HL-60/S4 treated with phorbol 12-myristate 13-acetate at 8.2 ng/mL for 4 days and 3 days (cell line): ENCODE results near the gene SMIM23.

Experiments used
- in situ Hi-C: fragments of 300-500 bp; cut with MboI; formaldehyde crosslinking; loops from 2 replicates; pipeline ENCODE4 v1.15.0; 2022; ENCODE audit warnings: low sequenced_read_pairs

SMIM23 gene

DNA sequence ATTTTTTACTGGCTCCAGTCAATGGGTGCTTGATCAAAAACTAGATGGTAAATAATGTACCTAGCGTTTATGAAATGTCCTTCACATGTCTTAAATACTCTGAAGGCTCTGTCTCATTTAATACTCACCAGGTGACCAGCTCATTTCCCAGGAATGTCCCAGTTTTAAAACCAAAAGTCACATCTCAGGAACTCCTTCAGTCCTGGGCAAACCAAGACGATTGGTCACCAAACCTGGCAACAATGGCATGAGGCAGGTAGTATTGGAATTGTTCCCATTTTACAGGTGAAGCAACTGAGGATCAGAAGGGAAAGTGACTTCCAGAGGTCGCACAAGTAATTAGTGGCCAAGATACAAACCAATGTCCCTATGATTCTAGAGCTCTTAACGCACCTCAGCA, 27.7 kb downstream of the SMIM23 start:
- in situ Hi-C loops: no loop called here

DNA sequence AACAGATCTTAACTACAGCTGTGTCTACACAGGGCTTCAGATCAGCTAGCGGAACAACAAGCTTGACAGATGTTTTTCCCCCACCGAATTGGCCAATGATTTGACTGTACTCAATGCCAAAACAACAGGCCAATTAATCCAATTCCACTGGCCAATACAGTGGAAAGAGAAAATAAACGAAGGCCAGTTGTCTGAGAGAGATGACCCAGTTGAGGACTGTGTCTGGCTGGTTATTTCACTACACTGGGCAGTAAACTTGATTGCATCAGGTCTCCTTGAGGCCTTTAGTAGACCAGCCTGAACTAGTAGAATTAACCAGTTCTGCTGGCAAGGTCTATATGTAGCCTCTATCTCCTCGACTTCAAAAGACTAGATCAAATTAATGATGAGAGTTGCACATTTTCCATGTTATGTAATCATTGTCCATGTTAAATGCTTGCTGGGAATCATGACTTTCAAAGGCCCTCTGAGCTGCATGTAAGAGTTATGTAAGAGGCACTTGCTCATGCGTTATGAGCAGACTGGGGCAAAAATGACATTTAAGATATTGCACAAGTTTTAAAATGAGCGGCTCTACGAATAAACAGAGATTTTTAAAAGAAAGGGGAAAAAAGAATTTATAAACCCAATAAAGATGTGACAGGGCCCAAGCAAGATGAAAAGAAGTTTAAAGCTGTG, 28.3 kb downstream of the SMIM23 start:
- in situ Hi-C loops: no loop called here

- in situ Hi-C loops: no loop called here
These were observed 31.0 kb downstream of the SMIM23 start for GRCh38 chr5:171816666-171817065.

DNA sequence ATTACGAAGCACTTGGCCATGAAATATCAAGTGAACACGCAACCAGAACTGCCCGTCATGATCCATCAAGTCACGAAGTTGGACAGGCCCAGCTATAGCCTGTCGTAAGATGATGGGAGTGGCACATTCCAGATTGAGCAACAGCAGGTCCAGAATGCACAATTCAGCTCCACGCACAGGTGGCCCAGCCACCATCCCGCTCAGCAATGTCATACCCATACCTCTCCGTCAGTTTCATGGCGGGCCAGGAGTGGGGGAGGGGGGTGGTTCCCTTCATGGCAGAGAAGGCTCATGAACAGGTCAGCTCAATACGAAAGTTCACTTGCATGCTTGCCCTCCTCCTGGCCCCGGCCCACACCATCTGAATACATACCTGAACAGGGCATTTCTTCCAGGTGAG, 34.9 kb downstream of the SMIM23 start:
- in situ Hi-C loops: no loop called here

DNA sequence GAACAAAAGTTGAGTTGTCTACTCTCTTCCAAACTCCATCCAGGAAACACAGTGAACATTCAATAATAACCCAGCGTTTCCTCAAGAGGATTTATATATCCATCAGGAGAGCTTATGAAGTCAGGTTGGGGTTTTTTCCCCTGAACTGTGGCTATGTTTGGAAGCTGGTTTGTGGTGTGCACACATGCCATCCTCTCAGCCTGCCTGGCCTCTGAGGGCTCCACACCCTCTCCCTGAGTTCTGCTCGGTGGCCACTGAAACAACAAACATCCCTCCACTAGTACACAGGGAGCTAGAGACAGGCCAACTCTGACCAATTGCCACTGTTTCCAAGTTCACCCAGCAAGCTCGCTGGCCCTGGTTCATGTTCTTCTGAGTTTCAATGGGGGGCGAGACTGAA, 35.7 kb downstream of the SMIM23 start:
- in situ Hi-C loops: no loop called here

DNA sequence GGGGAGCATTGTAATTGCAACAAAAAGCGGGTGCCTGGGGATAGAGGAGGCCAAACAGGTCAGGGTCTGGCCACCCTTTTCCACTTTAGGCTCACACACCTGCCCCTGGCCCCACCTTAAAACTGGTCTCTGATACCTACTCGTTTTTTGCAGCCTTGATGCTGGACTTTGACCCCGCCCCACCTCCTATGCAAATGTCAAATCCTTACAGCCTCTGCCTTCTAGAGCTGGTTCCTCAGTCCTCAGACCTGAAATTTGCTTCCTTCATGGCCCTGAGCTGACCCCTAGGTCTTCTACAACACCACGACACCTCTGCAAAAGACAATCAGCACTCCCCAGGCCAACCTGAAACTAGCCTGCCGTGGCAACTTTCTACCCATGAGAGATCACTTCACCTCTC, 37.7 kb downstream of the SMIM23 start:
- in situ Hi-C loops: no loop called here

- in situ Hi-C loops: no loop called here
These were observed 39.4 kb downstream of the SMIM23 start for GRCh38 chr5:171825051-171825450.

DNA sequence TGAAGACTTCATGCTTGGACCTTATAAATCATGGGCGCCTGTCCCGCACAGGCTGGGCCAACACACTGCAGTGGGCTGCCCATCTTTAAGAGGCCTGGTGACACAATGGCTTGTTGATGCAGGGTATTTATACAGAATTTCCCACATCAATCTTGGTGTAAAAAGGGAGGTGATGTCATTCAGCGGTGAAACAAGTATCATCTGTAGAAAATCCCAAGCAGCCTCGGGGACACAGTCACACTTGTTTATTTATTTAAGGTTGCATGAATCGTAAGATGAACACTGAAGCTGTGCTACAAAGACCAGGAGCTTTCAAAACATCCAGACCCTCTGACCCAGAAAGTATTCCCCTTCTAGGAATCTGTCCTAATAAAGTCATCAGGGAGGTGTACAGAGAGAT, 40.5 kb downstream of the SMIM23 start:
- in situ Hi-C loops: no loop called here

- in situ Hi-C loops: no loop called here
These were observed 41.5 kb downstream of the SMIM23 start for GRCh38 chr5:171827162-171827561.

GRCh38 chr5:171830686-171831085, 45.1 kb downstream of the SMIM23 start:
- in situ Hi-C loops: no loop called here

GRCh38 chr5:171832775-171833174, 47.2 kb downstream of the SMIM23 start:
- in situ Hi-C loops: no loop called here

DNA sequence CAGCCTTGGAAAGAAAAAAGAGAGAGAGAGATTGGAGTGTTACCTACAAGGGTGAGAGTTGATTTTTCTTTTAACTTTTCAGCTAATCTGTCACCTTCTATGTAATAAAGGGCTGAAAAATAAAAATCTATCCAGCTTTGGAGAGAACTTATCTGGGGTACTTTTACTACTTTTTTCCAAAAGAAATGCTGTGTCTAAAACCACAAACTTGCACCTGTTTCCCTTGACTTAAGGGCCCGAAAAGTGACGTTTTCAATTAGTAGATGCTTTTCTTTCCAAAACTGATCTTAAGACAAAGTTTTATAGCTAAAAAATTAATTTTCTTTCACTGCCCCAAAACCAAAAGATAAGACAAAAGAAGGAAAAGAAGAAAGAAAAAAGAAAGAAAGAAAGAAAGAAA, 48.8 kb downstream of the SMIM23 start:
- in situ Hi-C loops: no loop called here

DNA sequence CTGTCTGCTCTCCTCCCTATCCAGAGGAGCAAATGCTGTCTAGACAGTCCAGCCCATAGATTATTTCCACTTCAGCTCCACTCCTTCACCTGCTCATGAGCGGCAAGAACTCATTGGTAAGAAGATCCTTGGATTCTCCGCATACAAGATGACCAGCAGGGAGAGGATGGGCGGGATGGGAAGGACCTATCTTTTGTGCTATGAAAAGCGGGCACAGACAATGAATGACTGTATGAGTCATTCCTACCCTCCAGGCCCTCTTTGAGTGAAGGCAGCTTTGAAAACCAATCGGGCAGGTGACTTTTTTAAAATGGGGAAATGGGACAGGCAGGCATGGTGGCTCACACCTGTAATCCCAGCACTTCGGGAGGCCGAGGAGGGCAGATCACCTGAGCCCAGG, 49.4 kb downstream of the SMIM23 start:
- in situ Hi-C loops: no loop called here

GRCh38 chr5:171837522-171837921, 51.9 kb downstream of the SMIM23 start:
- in situ Hi-C loops: no loop called here

DNA sequence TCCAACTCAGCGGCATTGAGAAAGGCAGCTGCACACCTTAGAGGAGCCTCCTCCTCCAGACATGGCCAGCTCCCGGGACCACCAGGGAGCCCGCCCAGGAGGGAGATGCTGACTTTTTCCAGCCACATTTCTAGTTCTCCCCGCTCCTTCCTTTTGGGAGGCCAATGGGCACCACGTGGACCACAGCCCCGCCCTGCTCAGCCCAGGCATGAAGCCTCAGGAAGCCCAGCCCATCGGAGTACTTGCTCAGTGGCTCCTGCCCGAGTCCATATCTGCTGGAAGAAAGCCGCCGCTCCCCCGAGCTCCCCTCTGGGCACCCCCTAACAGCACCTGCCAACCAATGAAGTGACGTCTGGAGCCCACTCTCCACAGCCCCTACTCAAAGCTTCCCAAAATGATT, 52.4 kb downstream of the SMIM23 start:
- in situ Hi-C loops: no loop called here

GRCh38 chr5:171839112-171839511, 53.5 kb downstream of the SMIM23 start:
- in situ Hi-C loops: no loop called here

DNA sequence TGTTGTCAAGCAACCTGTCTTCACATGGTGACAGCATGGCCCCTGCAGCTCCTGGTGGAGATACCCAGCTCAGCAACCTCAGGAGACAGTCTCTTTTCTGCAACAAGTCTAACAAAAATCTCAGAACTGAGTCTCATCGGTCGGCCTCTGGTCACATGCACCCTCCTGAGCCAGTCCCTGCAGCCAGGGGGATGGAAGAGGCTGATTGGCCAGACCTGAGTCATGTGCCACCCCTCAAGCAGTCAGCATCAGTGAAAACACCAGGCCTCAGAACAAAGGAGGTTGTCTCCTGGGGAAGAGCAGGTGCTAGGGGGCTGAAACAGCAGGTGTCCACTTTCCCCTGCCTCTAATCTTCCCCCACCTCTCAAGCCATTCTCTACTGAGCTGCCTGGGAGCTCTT, 54.4 kb downstream of the SMIM23 start:
- in situ Hi-C loops: no loop called here
